Neural progenitor cell (in vitro differentiated cells): ENCODE measurements around the gene UBAP1L. TPM values are rescaled to one million over a fixed set of nuclear protein-coding genes. Genes with fewer than 3 reads are reported as not detected.

Source experiments
- DNase-seq: peaks from one replicate; pipeline ENCODE4 v3.0.0-alpha.2; 2016; ENCODE audit warnings: low spot score
- H2AFZ ChIP-seq: fragments of 200-600 bp; sonication (generic); replicated peaks from 2 replicates; pipeline ENCODE4 v1.6.1; 2016; ENCODE audit warnings: antibody characterized with exemption
- H3F3A ChIP-seq: fragments of 200-600 bp; sonication (generic); 2 replicates; pipeline ENCODE4 v1.6.1; 2016; ENCODE audit warnings: antibody characterized with exemption, low read depth
- H3K27ac ChIP-seq: fragments of 200-600 bp; sonication (generic); 2 replicates; pipeline ENCODE4 v1.5.1; 2016; ENCODE audit warnings: mild to moderate bottlenecking
- H3K27me3 ChIP-seq: fragments of 200-600 bp; sonication (generic); 2 replicates; pipeline ENCODE4 v1.6.1; 2016; ENCODE audit warnings: mild to moderate bottlenecking, moderate library complexity
- H3K36me3 ChIP-seq: fragments of 200-600 bp; sonication (generic); 2 replicates; pipeline ENCODE4 v1.5.1; 2016
- H3K4me1 ChIP-seq: fragments of 200-600 bp; sonication (generic); 2 replicates; pipeline ENCODE4 v1.6.1; 2016; ENCODE audit warnings: mixed run types
- H3K4me2 ChIP-seq: fragments of 200-600 bp; sonication (generic); 2 replicates; pipeline ENCODE4 v1.6.1; 2016
- H3K4me3 ChIP-seq: fragments of 200-600 bp; sonication (generic); 2 replicates; pipeline ENCODE4 v1.5.1; 2016
- H3K79me2 ChIP-seq: fragments of 200-600 bp; sonication (generic); 2 replicates; pipeline ENCODE4 v1.6.1; 2016; ENCODE audit warnings: low read depth
- H3K9ac ChIP-seq: fragments of 200-600 bp; sonication (generic); 2 replicates; pipeline ENCODE4 v1.6.1; 2016
- H3K9me3 ChIP-seq: fragments of 200-600 bp; sonication (generic); 2 replicates; pipeline ENCODE4 v1.5.1; 2016; ENCODE audit warnings: low read depth
- H4K20me1 ChIP-seq: fragments of 200-600 bp; sonication (generic); 2 replicates; pipeline ENCODE4 v1.6.1; 2016; ENCODE audit warnings: low read depth
- H3K27ac Mint-ChIP-seq: 3 replicates; pipeline ENCODE4 v1.8.0; 2021; ENCODE audit warnings: mixed read lengths
- H3K27me3 Mint-ChIP-seq: 2 replicates; pipeline ENCODE4 v1.8.0; 2022; ENCODE audit warnings: low read depth, mild to moderate bottlenecking, inconsistent platforms, moderate library complexity, mixed read lengths; ENCODE audit not compliant: insufficient read depth
- H3K36me3 Mint-ChIP-seq: 3 replicates; pipeline ENCODE4 v1.8.0; 2021; ENCODE audit warnings: mixed read lengths
- H3K4me1 Mint-ChIP-seq: 3 replicates; pipeline ENCODE4 v1.8.0; 2021; ENCODE audit warnings: mixed read lengths
- H3K4me3 Mint-ChIP-seq: 3 replicates; pipeline ENCODE4 v1.8.0; 2021; ENCODE audit warnings: mild to moderate bottlenecking, moderate library complexity, mixed read lengths
- H3K9me3 Mint-ChIP-seq: 3 replicates; pipeline ENCODE4 v1.8.0; 2020; ENCODE audit warnings: mixed read lengths
- CTCF ChIP-seq: fragments of 200-600 bp; sonication (generic); IDR thresholded peaks from 2 replicates; pipeline ENCODE4 v1.5.1; 2017; ENCODE audit warnings: antibody characterized with exemption, mild to moderate bottlenecking
- EZH2 ChIP-seq: fragments of 200-600 bp; sonication (generic); IDR thresholded peaks from 2 replicates; pipeline ENCODE4 v1.6.1; 2017; ENCODE audit warnings: antibody characterized with exemption, mild to moderate bottlenecking, moderate library complexity
- EZH2phosphoT487 ChIP-seq: fragments of 200-600 bp; sonication (generic); IDR thresholded peaks from 2 replicates; pipeline ENCODE4 v1.6.1; 2017; ENCODE audit warnings: antibody characterized with exemption
- total RNA-seq: library from RNA; depleted of rRNA; stranded (reverse); fragments of >200 nt; gene quantifications from 2 replicates; pipeline ENCODE4 v1.2.3, GENCODE V29; 2015; ENCODE audit warnings: low replicate concordance

Gene UBAP1L
- total RNA-seq, 1 donor from 2014 or later = 0.39 TPM

- peaks cover 88% of the 10 kb centered on the region for H3K27me3 ChIP-seq
- TF ChIP-seq EZH2phosphoT487 (no peak), CTCF (no peak), EZH2 (no peak)
- H3K27ac ChIP-seq = no peak overlapping the region
- no peak overlapping the region for H3K4me3 ChIP-seq
- H3K4me1 Mint-ChIP-seq = peaks cover 58% of the 10 kb centered on the region
- H3K27ac Mint-ChIP-seq = no peak overlapping the region
- no peaks in the 10 kb centered on the region for H3K36me3 ChIP-seq
- H3F3A ChIP-seq = peaks cover 46% of the 10 kb centered on the region
- no peak for DNase-seq
- H3K4me3 Mint-ChIP-seq = no peak overlapping the region
- H3K9me3 ChIP-seq = no peaks in the 10 kb centered on the region
- H3K4me2 ChIP-seq = peak overlapping the region; percentile 72
- no peak overlapping the region for H2AFZ ChIP-seq
- no peaks in the 10 kb centered on the region for H3K79me2 ChIP-seq
- no peak overlapping the region for H3K9ac ChIP-seq
- peaks cover 48% of the 10 kb centered on the region for H3K4me1 ChIP-seq
- H4K20me1 ChIP-seq = peaks cover 35% of the 10 kb centered on the region
- no peaks in the 10 kb centered on the region for H3K36me3 Mint-ChIP-seq
- peaks cover 22% of the 10 kb centered on the region for H3K27me3 Mint-ChIP-seq
- no peaks in the 10 kb centered on the region for H3K9me3 Mint-ChIP-seq
These were observed 33.2 kb downstream of the UBAP1L start for GRCh38 chr15:65081758-65082157.

- H3K27me3 ChIP-seq = peaks cover 89% of the 10 kb centered on the region
- Mint-ChIP-seq H3K9me3 (peaks cover 2% of the 10 kb centered on the region), H3K4me3 (no peak overlapping the region), H3K27ac (no peak overlapping the region), H3K36me3 (peaks cover 1% of the 10 kb centered on the region), H3K27me3 (peaks cover 24% of the 10 kb centered on the region), H3K4me1 (peaks cover 58% of the 10 kb centered on the region)
- H4K20me1 ChIP-seq = peaks cover 35% of the 10 kb centered on the region
- no peak for DNase-seq
- TF ChIP-seq EZH2 (no peak), EZH2phosphoT487 (no peak), CTCF (no peak)
- no peak overlapping the region for H3K4me3 ChIP-seq
- no peak overlapping the region for H3K9ac ChIP-seq
- H2AFZ ChIP-seq = no peak overlapping the region
- H3K79me2 ChIP-seq = no peaks in the 10 kb centered on the region
- peaks cover 48% of the 10 kb centered on the region for H3K4me1 ChIP-seq
- peaks cover 46% of the 10 kb centered on the region for H3F3A ChIP-seq
- H3K27ac ChIP-seq = no peak overlapping the region
- H3K4me2 ChIP-seq = no peak overlapping the region
- H3K9me3 ChIP-seq = no peaks in the 10 kb centered on the region
- H3K36me3 ChIP-seq = no peaks in the 10 kb centered on the region
These were observed 33.7 kb downstream of the UBAP1L start for GRCh38 chr15:65081270-65081669.

- H3K79me2 ChIP-seq = no peaks in the 10 kb centered on the region
- H3K4me1 Mint-ChIP-seq = peaks cover 43% of the 10 kb centered on the region
- H3K9me3 ChIP-seq = no peaks in the 10 kb centered on the region
- H3F3A ChIP-seq = peaks cover 42% of the 10 kb centered on the region
- no peak overlapping the region for H3K4me3 ChIP-seq
- no peak overlapping the region for H3K9ac ChIP-seq
- H3K4me2 ChIP-seq = no peak overlapping the region
- no peak overlapping the region for H3K27ac ChIP-seq
- H3K9me3 Mint-ChIP-seq = peaks cover 2% of the 10 kb centered on the region
- DNase-seq = no peak
- peaks cover 1% of the 10 kb centered on the region for H3K36me3 Mint-ChIP-seq
- no peaks in the 10 kb centered on the region for H3K36me3 ChIP-seq
- peaks cover 21% of the 10 kb centered on the region for H3K27me3 Mint-ChIP-seq
- H3K4me1 ChIP-seq = peaks cover 39% of the 10 kb centered on the region
- no peak overlapping the region for H3K4me3 Mint-ChIP-seq
- H4K20me1 ChIP-seq = peaks cover 33% of the 10 kb centered on the region
- H3K27ac Mint-ChIP-seq = no peak overlapping the region
- no peak for TF ChIP-seq EZH2
- TF ChIP-seq CTCF = no peak
- no peak for TF ChIP-seq EZH2phosphoT487
- no peak overlapping the region for H2AFZ ChIP-seq
- peaks cover 75% of the 10 kb centered on the region for H3K27me3 ChIP-seq
These were observed 35.4 kb downstream of the UBAP1L start for GRCh38 chr15:65079580-65079979.
